Neural cell (in vitro differentiated cells): ENCODE data around the gene FGD5. TPM values are rescaled to one million over a fixed set of nuclear protein-coding genes. Genes with fewer than 3 reads are reported as not detected.

Source experiments
- H2AFZ ChIP-seq: fragments of 200-600, 300-800 bp; sonication (generic), shearing (Covaris generic); 2 replicates; pipeline ENCODE4 v1.6.0; 2014; ENCODE audit warnings: low read depth, mild to moderate bottlenecking, antibody characterized with exemption, low read length, moderate library complexity
- H3F3A ChIP-seq: fragments of 200-600 bp; shearing (Covaris generic); 2 replicates; pipeline ENCODE4 v1.6.1; 2016; ENCODE audit warnings: mild to moderate bottlenecking, moderate library complexity, mixed read lengths, antibody characterized with exemption, low read length; ENCODE audit not compliant: insufficient read depth, poor library complexity, severe bottlenecking
- H3K27ac ChIP-seq: fragments of 200-600, 300-800 bp; sonication (generic), shearing (Covaris generic); 2 replicates; pipeline ENCODE4 v1.5.1; 2014; ENCODE audit warnings: mild to moderate bottlenecking, low read length, moderate library complexity
- H3K27me3 ChIP-seq: fragments of 300-800, 200-600 bp; sonication (generic), shearing (Covaris generic); 2 replicates; pipeline ENCODE4 v1.6.0; 2014; ENCODE audit warnings: mild to moderate bottlenecking, low read depth, low read length, moderate library complexity; ENCODE audit not compliant: insufficient read depth
- H3K36me3 ChIP-seq: fragments of 300-800, 200-600 bp; sonication (generic), shearing (Covaris generic); 2 replicates; pipeline ENCODE4 v1.5.1; 2014; ENCODE audit warnings: mild to moderate bottlenecking, antibody characterized with exemption, low read length, moderate library complexity; ENCODE audit not compliant: insufficient read depth
- H3K4me2 ChIP-seq: fragments of 300-800, 200-600 bp; sonication (generic), shearing (Covaris generic); 2 replicates; pipeline ENCODE4 v1.6.0; 2014; ENCODE audit warnings: mild to moderate bottlenecking, low read length
- H3K4me3 ChIP-seq: fragments of 300-800, 200-600 bp; sonication (generic), shearing (Covaris generic); 2 replicates; pipeline ENCODE4 v1.5.1; 2014; ENCODE audit warnings: mild to moderate bottlenecking, low read length, moderate library complexity
- H3K79me2 ChIP-seq: fragments of 200-600 bp; shearing (Covaris generic); replicated peaks from 2 replicates; pipeline ENCODE4 v1.6.0; 2014; ENCODE audit warnings: mild to moderate bottlenecking, low read length, moderate library complexity; ENCODE audit not compliant: insufficient read depth
- H3K9ac ChIP-seq: fragments of 300-800, 200-600 bp; sonication (generic), shearing (Covaris generic); 2 replicates; pipeline ENCODE4 v1.6.1; 2016; ENCODE audit warnings: mild to moderate bottlenecking, low read length, mixed read lengths
- H3K9me2 ChIP-seq: fragments of 200-600 bp; shearing (Covaris generic); 2 replicates; pipeline ENCODE4 v1.6.1; 2016; ENCODE audit warnings: mild to moderate bottlenecking, low read length, mixed read lengths; ENCODE audit not compliant: insufficient read depth
- H3K9me3 ChIP-seq: fragments of 200-600, 300-800 bp; sonication (generic), shearing (Covaris generic); 2 replicates; pipeline ENCODE4 v1.6.1; 2016; ENCODE audit warnings: mild to moderate bottlenecking, mixed run types, low read length, moderate library complexity, mixed read lengths
- H4K20me1 ChIP-seq: fragments of 200-600 bp; shearing (Covaris generic); 2 replicates; pipeline ENCODE4 v1.6.1; 2016; ENCODE audit warnings: mild to moderate bottlenecking, mixed run types; ENCODE audit not compliant: insufficient read depth
- EP300 ChIP-seq: fragments of 450-650 bp; conservative IDR thresholded peaks from 2 replicates; pipeline ENCODE4 v1.6.1; 2014; ENCODE audit warnings: antibody characterized with exemption, mild to moderate bottlenecking, moderate library complexity; ENCODE audit not compliant: poor library complexity, severe bottlenecking
- EZH2 ChIP-seq: fragments of 200-600, 300-800 bp; shearing (Covaris generic), sonication (generic); IDR thresholded peaks from 2 replicates; pipeline ENCODE4 v1.6.1; 2014; ENCODE audit warnings: antibody characterized with exemption, low read length, borderline replicate concordance, mild to moderate bottlenecking; ENCODE audit not compliant: insufficient read depth, poor library complexity, severe bottlenecking
- MXI1 ChIP-seq: fragments of 450-650 bp; conservative IDR thresholded peaks from 2 replicates; pipeline ENCODE4 v1.6.1; 2014; ENCODE audit warnings: antibody characterized with exemption, mild to moderate bottlenecking; ENCODE audit not compliant: poor library complexity, severe bottlenecking
- POLR2AphosphoS5 ChIP-seq: IDR thresholded peaks from 2 replicates; pipeline ENCODE4 v1.6.1; 2012
- RAD21 ChIP-seq: fragments of 450-650 bp; conservative IDR thresholded peaks from 2 replicates; pipeline ENCODE4 v1.6.1; 2014; ENCODE audit warnings: antibody characterized with exemption, mild to moderate bottlenecking, moderate library complexity
- SMC3 ChIP-seq: fragments of 450-650 bp; conservative IDR thresholded peaks from 2 replicates; pipeline ENCODE4 v1.6.1; 2014; ENCODE audit warnings: antibody characterized with exemption, mild to moderate bottlenecking, moderate library complexity; ENCODE audit not compliant: poor library complexity
- TAF1 ChIP-seq: IDR thresholded peaks from 2 replicates; pipeline ENCODE4 v1.6.1; 2012; ENCODE audit warnings: low read depth
- polyA plus RNA-seq: library from polyadenylated mRNA; depleted of rRNA; stranded (reverse); fragments of >200 nt; gene quantifications from 2 replicates; pipeline ENCODE4 v1.2.3, GENCODE V29; 2014
- TF ChIP-seq, protein P1 (sequence below): fragments of 450-650 bp; IDR thresholded peaks from 2 replicates; pipeline ENCODE4 v1.5.1; 2014; ENCODE audit warnings: antibody characterized with exemption, mild to moderate bottlenecking, moderate library complexity; ENCODE audit not compliant: poor library complexity, severe bottlenecking
- TF ChIP-seq, protein P2 (sequence below): IDR thresholded peaks from 2 replicates; pipeline ENCODE4 v1.6.1; 2012; ENCODE audit warnings: borderline replicate concordance

The FGD5 gene
- polyA plus RNA-seq, 1 donor from 2014 or later = not detected

DNA sequence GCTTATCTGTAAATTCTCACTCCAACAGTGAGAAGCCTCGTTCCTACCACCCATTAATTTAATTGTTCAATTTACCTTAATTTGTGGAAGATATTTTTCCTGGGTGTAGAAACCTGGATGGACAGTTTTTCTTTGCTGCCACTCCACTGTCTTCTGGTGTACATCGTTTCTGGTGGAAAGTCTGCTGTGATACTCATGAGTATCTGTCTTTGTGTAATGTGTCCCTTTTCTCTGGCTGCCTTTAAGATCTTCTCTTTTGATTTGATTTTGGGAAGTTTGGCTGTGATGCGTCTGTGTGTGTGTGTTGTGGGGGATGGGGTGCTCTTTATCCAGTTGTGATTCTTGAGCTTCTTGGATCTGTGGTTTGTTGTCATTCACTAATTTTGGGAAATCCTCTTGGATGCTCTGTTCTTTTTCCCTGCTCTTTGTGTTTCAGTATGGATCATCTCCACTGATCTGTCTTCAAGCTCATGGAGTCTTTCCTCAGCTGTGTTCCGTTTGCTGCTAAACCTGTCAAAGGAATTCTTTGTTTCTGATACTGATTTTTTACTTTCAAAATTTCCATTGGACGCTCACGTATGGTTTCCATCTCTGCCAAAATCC, 86.4 kb downstream of the FGD5 start:
- no peak overlapping the region for H3K4me3 ChIP-seq
- no peak overlapping the region for H3K9ac ChIP-seq
- TF ChIP-seq RAD21 (no peak), POLR2AphosphoS5 (no peak), TAF1 (no peak), MXI1 (no peak), SMC3 (no peak), EP300 (no peak), EZH2 (no peak)
- TF ChIP-seq, protein P1, sequence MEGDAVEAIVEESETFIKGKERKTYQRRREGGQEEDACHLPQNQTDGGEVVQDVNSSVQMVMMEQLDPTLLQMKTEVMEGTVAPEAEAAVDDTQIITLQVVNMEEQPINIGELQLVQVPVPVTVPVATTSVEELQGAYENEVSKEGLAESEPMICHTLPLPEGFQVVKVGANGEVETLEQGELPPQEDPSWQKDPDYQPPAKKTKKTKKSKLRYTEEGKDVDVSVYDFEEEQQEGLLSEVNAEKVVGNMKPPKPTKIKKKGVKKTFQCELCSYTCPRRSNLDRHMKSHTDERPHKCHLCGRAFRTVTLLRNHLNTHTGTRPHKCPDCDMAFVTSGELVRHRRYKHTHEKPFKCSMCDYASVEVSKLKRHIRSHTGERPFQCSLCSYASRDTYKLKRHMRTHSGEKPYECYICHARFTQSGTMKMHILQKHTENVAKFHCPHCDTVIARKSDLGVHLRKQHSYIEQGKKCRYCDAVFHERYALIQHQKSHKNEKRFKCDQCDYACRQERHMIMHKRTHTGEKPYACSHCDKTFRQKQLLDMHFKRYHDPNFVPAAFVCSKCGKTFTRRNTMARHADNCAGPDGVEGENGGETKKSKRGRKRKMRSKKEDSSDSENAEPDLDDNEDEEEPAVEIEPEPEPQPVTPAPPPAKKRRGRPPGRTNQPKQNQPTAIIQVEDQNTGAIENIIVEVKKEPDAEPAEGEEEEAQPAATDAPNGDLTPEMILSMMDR = no peak
- TF ChIP-seq, protein P2, sequence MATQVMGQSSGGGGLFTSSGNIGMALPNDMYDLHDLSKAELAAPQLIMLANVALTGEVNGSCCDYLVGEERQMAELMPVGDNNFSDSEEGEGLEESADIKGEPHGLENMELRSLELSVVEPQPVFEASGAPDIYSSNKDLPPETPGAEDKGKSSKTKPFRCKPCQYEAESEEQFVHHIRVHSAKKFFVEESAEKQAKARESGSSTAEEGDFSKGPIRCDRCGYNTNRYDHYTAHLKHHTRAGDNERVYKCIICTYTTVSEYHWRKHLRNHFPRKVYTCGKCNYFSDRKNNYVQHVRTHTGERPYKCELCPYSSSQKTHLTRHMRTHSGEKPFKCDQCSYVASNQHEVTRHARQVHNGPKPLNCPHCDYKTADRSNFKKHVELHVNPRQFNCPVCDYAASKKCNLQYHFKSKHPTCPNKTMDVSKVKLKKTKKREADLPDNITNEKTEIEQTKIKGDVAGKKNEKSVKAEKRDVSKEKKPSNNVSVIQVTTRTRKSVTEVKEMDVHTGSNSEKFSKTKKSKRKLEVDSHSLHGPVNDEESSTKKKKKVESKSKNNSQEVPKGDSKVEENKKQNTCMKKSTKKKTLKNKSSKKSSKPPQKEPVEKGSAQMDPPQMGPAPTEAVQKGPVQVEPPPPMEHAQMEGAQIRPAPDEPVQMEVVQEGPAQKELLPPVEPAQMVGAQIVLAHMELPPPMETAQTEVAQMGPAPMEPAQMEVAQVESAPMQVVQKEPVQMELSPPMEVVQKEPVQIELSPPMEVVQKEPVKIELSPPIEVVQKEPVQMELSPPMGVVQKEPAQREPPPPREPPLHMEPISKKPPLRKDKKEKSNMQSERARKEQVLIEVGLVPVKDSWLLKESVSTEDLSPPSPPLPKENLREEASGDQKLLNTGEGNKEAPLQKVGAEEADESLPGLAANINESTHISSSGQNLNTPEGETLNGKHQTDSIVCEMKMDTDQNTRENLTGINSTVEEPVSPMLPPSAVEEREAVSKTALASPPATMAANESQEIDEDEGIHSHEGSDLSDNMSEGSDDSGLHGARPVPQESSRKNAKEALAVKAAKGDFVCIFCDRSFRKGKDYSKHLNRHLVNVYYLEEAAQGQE = no peak
- no peak overlapping the region for H3K27ac ChIP-seq
- H3K79me2 ChIP-seq = no peaks in the 10 kb centered on the region
- H3K4me2 ChIP-seq = no peak overlapping the region
- H3K9me3 ChIP-seq = no peaks in the 10 kb centered on the region
- no peaks in the 10 kb centered on the region for H3K9me2 ChIP-seq
- H3K36me3 ChIP-seq = no peaks in the 10 kb centered on the region
- no peaks in the 10 kb centered on the region for H4K20me1 ChIP-seq
- H2AFZ ChIP-seq = no peak overlapping the region
- no peaks in the 10 kb centered on the region for H3K27me3 ChIP-seq
- no peaks in the 10 kb centered on the region for H3F3A ChIP-seq

DNA sequence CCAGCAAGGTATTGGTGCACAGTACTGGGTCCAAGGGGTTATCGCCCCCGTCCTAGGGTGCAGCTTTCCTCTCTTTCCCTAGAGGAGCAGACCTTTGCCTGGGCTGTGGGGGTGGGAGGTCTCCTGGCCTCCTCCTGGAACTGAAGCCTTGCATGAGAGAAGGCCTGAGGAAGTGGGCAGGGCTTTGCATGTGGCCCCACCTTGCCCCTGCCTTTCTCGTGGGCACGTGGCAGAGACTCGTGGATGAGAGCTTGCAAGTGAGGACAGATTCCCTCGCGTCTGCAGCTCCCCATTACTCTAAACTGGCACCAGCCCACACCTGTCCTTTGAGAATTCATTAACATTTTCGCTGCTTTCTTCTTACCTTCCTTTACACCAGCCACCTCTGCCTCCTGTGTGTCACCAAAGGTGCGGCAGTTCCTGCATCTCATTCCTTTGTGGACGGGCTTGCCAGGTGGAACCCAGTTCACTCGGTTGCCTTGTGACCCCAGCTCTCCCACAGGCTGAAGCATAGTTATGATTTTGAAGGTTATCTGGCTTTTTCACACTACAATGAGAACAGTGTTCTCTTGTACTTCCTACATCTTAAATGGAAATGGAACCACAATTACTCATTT, 87.7 kb downstream of the FGD5 start:
- no peaks in the 10 kb centered on the region for H3K79me2 ChIP-seq

More for the DNA sequence above, 87.7 kb downstream of the FGD5 start:
- Histone ChIP-seq H3K4me2 (no peak overlapping the region), H3K9ac (no peak overlapping the region), H3F3A (no peaks in the 10 kb centered on the region), H3K27me3 (no peaks in the 10 kb centered on the region), H3K9me2 (no peaks in the 10 kb centered on the region), H3K27ac (no peak overlapping the region), H3K4me3 (no peak overlapping the region), H3K9me3 (no peaks in the 10 kb centered on the region), H2AFZ (no peak overlapping the region), H4K20me1 (no peaks in the 10 kb centered on the region), H3K36me3 (no peaks in the 10 kb centered on the region)
- TF ChIP-seq POLR2AphosphoS5 = no peak
- TF ChIP-seq RAD21 = no peak
